T-cell (primary cell): ENCODE measurements around the gene ATP8B3. TPM values are rescaled to one million over a fixed set of nuclear protein-coding genes. Genes with fewer than 3 reads are reported as not detected.
A peak's percentile ranks its signal among the peaks of the same experiment; 100 is the strongest.
"Not testable (repeated sequence)": the region's sequence is repeated elsewhere in the genome, so short reads cannot be mapped to it uniquely, and the experiment has no call there.

Source experiments
- ATAC-seq, 4 experiments: fragments of 200-7000 bp in 3 of 4; fragments of 150-1000 bp in 1 of 4; cut with Tn5 transposase; replicated peaks in 1 of 4; 1 replicate in 3 of 4; 2 replicates in 1 of 4; pipeline ENCODE4 v1.10.0; 2021; ENCODE audit warnings: moderate library complexity in 3 of 4, mild to moderate bottlenecking in 2 of 4, moderate number of reproducible peaks in 1 of 4
- CTCF ChIA-PET, 2 donors: fragments of 300-600 bp; sonication (Branson Sonifier 250); formaldehyde crosslinking; loops; one replicate each; lab custom pipeline; 2022; ENCODE audit warnings: antibody characterized with exemption in 2 of 2; lab: Charles Lee
- POLR2A ChIA-PET, 2 donors: fragments of 300-600 bp; sonication (Branson Sonifier 250); formaldehyde crosslinking; loops; one replicate each; lab custom pipeline; 2022; ENCODE audit warnings: antibody characterized with exemption in 2 of 2; lab: Charles Lee
- DNase-seq, 35 experiments: peaks; one replicate each; pipeline versions ENCODE4 v3.0.0 to v3.0.0-alpha.2; 2013 to 2023
- H3K27ac ChIP-seq: one replicate; pipeline ENCODE4 v1.5.1; 2013; ENCODE audit warnings: low read length
- H3K27me3 ChIP-seq, 2 experiments: replicated peaks in 1 of 2; 1 replicate in 1 of 2; 2 replicates in 1 of 2; pipeline versions ENCODE4 v1.6.1 to v1.7.0; 2013; ENCODE audit warnings: low read length in 1 of 2, mixed read lengths in 1 of 2; ENCODE audit not compliant: control insufficient read depth in 2 of 2, insufficient read depth in 2 of 2; ENCODE audit errors: extremely low read depth in 1 of 2
- H3K36me3 ChIP-seq, 2 donors: 1 replicate in 1 of 2; 2 replicates in 1 of 2; pipeline versions ENCODE4 v1.6.1 to v1.7.0; 2013; ENCODE audit warnings: low read length in 1 of 2; ENCODE audit not compliant: control insufficient read depth in 2 of 2, insufficient read depth in 1 of 2; ENCODE audit errors: extremely low read depth in 1 of 2
- H3K4me1 ChIP-seq, 2 experiments: 1 replicate in 1 of 2; 2 replicates in 1 of 2; pipeline versions ENCODE4 v1.6.1 to v1.7.0; 2013; ENCODE audit warnings: low read length in 2 of 2, mixed read lengths in 1 of 2; ENCODE audit not compliant: insufficient read depth in 2 of 2, control insufficient read depth in 1 of 2; ENCODE audit errors: extremely low read depth in 1 of 2
- H3K4me3 ChIP-seq, 2 donors: 1 replicate in 1 of 2; 2 replicates in 1 of 2; pipeline versions ENCODE4 v1.5.1 to v1.7.0; 2013; ENCODE audit warnings: mild to moderate bottlenecking in 2 of 2, low read length in 1 of 2, moderate library complexity in 1 of 2; ENCODE audit not compliant: control insufficient read depth in 1 of 2; ENCODE audit errors: extremely low read depth in 1 of 2
- H3K9me3 ChIP-seq: 2 replicates; pipeline ENCODE4 v1.7.0; 2013
- H3K27ac Mint-ChIP-seq, 2 donors: one replicate each; pipeline ENCODE4 v1.8.0; 2020 to 2021; ENCODE audit warnings: mild to moderate bottlenecking in 2 of 2, mixed read lengths in 2 of 2
- H3K27me3 Mint-ChIP-seq, 2 donors: one replicate each; pipeline ENCODE4 v1.8.0; 2021 to 2022; ENCODE audit warnings: mixed read lengths in 2 of 2
- H3K36me3 Mint-ChIP-seq: one replicate; pipeline ENCODE4 v1.8.0; 2021; ENCODE audit warnings: mixed read lengths
- H3K4me1 Mint-ChIP-seq, 3 donors: one replicate each; pipeline ENCODE4 v1.8.0; 2020 to 2022; ENCODE audit warnings: mixed read lengths in 3 of 3, mild to moderate bottlenecking in 1 of 3
- H3K4me3 Mint-ChIP-seq, 3 donors: one replicate each; pipeline ENCODE4 v1.8.0; 2020 to 2022; ENCODE audit warnings: mild to moderate bottlenecking in 3 of 3, mixed read lengths in 3 of 3, moderate library complexity in 3 of 3
- H3K9me3 Mint-ChIP-seq, 3 donors: one replicate each; pipeline ENCODE4 v1.8.0; 2020 to 2022; ENCODE audit warnings: mixed read lengths in 3 of 3
- WGBS: methylation state at CpG from one replicate; pipeline ENCODE4 v1.1.5; 2013; ENCODE audit warnings: missing lambda C conversion rate; ENCODE audit not compliant: insufficient coverage; 5-methylcytosine and 5-hydroxymethylcytosine counted together
- total RNA-seq, 35 experiments: library from RNA in 6 of 35; stranded (reverse) in 6 of 35; fragments of 120-200 nt in 1 of 35; gene quantifications; one replicate each; pipeline versions ENCODE4 v1.2.1 to v1.2.4 and lab custom pipeline; 2013 to 2026

ATP8B3 gene
- total RNA-seq, 5 donors from 2014 or later (not counting 1 experiment from before 2014, with no cell fraction given), result 3.5 to 5.7 (median 4.0) TPM

DNA sequence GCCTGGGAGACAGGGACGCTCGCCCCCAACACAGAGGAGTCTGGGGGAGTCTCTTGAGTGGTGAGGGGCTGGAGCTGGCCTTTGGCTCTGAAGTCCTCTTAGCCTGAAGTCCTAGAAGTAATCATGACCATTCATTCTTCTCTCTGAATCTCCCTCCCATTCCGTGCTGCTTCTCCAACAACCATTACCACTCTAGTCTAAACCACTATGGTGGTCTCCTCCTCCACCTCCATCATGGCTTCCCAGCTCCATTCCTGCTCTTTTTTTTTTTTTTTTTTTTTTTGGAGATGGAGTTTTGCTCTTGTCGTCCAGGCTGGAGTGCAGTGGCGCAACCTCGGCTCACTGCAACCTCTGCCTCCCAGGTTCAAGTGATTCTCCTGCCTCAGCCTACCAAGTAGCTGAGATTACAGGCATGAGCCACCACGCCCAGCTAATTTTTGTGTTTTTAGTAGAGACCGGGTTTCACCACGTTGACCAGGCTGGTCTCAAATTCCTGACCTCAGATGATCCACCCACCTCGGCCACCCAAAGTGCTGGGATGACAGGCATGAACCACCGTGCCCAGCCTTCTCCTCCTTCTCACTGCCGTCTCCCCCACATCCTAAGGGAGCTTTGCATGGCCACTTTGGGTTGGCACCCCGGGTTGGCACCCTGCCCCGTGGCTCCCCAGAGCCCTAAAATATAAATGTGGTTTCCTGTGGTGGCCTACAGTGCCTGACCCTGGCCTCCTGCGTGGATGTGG lies 51.1 kb downstream of the ATP8B3 start:
- POLR2A ChIA-PET, H3K9me3 Mint-ChIP-seq, H3K27ac Mint-ChIP-seq, DNase-seq, H3K4me3 Mint-ChIP-seq, H3K36me3 Mint-ChIP-seq, H3K27ac ChIP-seq, H3K9me3 ChIP-seq, ATAC-seq, H3K36me3 ChIP-seq, H3K4me1 Mint-ChIP-seq, H3K4me3 ChIP-seq: not testable (repeated sequence)
- WGBS, result 12% methylated on average over 6 of the region's 15 CpGs
- CTCF ChIA-PET, result interaction anchor here in 1 of 2 donors (0.5 kb wide), 1 partner anchor 32 kb away, joined by 4 read pairs; no protein-coding TSS in a partner anchor
- H3K27me3 Mint-ChIP-seq, result peaks cover 41 to 78% of the 10 kb centered on the region in 2 donors
- peaks cover 0 to 13% of the 10 kb centered on the region in 2 experiments for H3K4me1 ChIP-seq
- H3K27me3 ChIP-seq, result peaks cover 3 to 100% of the 10 kb centered on the region in 2 experiments

DNA sequence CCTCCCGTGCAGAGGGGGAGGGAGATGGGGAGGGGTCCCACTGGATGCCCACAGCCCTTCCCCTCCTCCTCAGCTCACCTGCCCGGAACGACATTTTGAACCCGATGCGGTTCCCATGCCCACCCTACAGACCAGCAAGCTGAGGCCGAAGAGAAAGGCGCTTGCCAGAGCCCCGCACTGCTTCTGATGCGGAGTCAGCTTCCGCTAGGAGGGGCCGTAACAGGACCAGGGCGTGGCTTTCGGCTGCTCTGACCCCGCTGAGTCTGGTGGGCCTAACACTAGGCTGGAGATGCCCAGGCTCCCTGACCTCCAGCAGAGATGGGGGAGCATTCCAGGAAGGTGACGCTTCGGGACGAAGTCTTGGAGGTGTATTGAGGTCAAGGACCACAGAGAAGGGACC lies 52.1 kb downstream of the ATP8B3 start:
- Histone ChIP-seq H3K27me3 (peaks cover 0 to 100% of the 10 kb centered on the region in 2 experiments), H3K4me3 (no peak overlapping the region), H3K27ac (no peak overlapping the region), H3K9me3 (no peaks in the 10 kb centered on the region), H3K4me1 (peaks cover 0 to 14% of the 10 kb centered on the region in 2 experiments), H3K36me3 (no peaks in the 10 kb centered on the region)
- Mint-ChIP-seq H3K4me3 (no peak overlapping the region), H3K27me3 (peaks cover 43 to 74% of the 10 kb centered on the region in 2 donors), H3K9me3 (no peaks in the 10 kb centered on the region), H3K27ac (no peak overlapping the region), H3K36me3 (no peaks in the 10 kb centered on the region), H3K4me1 (peaks cover 4 to 11% (median 6%) of the 10 kb centered on the region in 3 donors)
- DNase-seq (no peak), ATAC-seq (no peak)
- CTCF ChIA-PET, result no interaction called here
- 10% methylated on average over 14 of the region's 17 CpGs for WGBS
- POLR2A ChIA-PET, result no interaction called here

DNA sequence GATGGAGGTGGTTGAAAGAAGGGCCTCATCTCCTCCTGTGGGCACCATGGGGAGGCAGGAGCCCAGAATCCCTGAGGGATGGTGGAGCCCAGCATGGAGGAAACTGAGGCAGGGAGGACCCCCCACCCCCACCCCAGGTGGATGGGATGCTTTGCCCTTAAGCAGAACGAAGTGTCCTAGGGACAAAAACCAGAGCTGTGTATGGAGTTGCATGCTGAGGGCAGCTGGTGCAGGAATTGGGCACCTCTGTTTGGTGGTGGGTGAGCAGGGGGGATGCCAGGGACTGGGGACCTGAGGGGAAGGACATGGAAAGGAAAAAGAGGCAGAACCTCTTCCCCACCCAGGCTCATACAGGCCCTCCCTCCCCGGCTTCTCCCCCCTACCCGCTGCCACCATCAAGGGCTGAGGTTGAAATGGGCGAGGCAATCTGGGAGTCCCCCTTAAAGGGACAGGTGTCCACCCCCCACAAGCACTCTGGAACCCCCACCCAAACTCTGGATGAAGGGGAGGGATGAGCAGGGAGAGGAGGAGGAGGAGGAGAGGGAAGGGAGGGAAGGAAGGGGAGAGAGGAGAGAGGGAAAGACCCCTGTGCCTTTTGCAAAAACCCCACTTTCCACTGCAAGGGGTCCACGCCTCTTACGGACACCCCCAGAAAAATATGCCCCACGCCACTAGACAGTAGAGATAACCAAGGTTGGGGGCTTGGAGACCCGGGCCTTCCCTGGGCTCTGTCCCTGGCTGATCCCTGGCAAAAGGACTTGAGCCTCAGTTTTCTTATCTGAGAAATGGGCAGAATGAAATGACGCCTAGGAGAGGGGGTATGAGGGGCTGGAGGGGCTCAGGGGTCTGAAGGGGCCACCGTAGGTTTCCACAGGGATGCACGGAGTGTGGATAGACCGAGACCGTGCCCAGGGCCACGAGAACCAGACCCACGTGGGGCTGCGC lies 52.8 kb downstream of the ATP8B3 start:
- Mint-ChIP-seq H3K27ac (no peak overlapping the region), H3K27me3 (peaks cover 39 to 71% of the 10 kb centered on the region in 2 donors), H3K4me1 (peaks cover 4 to 14% (median 6%) of the 10 kb centered on the region in 3 donors), H3K4me3 (no peak overlapping the region), H3K36me3 (no peaks in the 10 kb centered on the region), H3K9me3 (no peaks in the 10 kb centered on the region)
- H3K27ac ChIP-seq, result no peak overlapping the region
- H3K9me3 ChIP-seq, result no peaks in the 10 kb centered on the region
- ChIA-PET POLR2A (no interaction called here), CTCF (no interaction called here)
- no peak for ATAC-seq
- H3K27me3 ChIP-seq, result peaks cover 0 to 97% of the 10 kb centered on the region in 2 experiments
- 23% methylated on average over 8 of the region's 16 CpGs for WGBS
- H3K4me1 ChIP-seq, result peaks cover 0 to 16% of the 10 kb centered on the region in 2 experiments
- H3K4me3 ChIP-seq, result no peak overlapping the region
- H3K36me3 ChIP-seq, result no peaks in the 10 kb centered on the region
- DNase-seq, result no peak

DNA sequence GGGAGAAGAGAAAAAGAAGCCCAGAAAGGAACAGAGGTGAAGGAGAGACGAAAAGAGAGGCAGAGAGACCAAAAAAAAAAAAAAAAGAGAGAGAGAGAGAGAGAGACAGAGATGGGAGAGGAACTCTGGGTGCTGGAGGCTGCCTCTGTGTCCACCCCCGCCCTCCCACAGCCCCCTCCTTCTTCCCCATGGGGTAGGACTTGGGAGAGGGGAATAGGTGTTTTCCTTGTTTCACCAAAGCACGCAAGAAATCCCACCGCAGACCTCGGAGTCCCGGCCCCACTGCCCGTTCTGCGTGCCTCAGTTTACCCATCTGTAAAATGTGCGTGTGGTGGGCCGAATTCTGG lies 53.9 kb downstream of the ATP8B3 start:
- no CpG with 5 or more reads among the region's 10 CpGs for WGBS
- Mint-ChIP-seq H3K27me3 (peaks cover 31 to 61% of the 10 kb centered on the region in 2 donors), H3K9me3 (no peaks in the 10 kb centered on the region), H3K27ac (no peak overlapping the region), H3K36me3 (no peaks in the 10 kb centered on the region), H3K4me1 (peaks cover 4 to 12% (median 6%) of the 10 kb centered on the region in 3 donors), H3K4me3 (no peak overlapping the region)
- DNase-seq, result no peak
- Histone ChIP-seq H3K27me3 (peaks cover 0 to 87% of the 10 kb centered on the region in 2 experiments), H3K4me1 (peaks cover 0 to 16% of the 10 kb centered on the region in 2 experiments), H3K4me3 (no peak overlapping the region), H3K9me3 (no peaks in the 10 kb centered on the region), H3K36me3 (no peaks in the 10 kb centered on the region), H3K27ac (no peak overlapping the region)
- POLR2A ChIA-PET, result no interaction called here
- CTCF ChIA-PET, result no interaction called here
- ATAC-seq, result no peak

DNA sequence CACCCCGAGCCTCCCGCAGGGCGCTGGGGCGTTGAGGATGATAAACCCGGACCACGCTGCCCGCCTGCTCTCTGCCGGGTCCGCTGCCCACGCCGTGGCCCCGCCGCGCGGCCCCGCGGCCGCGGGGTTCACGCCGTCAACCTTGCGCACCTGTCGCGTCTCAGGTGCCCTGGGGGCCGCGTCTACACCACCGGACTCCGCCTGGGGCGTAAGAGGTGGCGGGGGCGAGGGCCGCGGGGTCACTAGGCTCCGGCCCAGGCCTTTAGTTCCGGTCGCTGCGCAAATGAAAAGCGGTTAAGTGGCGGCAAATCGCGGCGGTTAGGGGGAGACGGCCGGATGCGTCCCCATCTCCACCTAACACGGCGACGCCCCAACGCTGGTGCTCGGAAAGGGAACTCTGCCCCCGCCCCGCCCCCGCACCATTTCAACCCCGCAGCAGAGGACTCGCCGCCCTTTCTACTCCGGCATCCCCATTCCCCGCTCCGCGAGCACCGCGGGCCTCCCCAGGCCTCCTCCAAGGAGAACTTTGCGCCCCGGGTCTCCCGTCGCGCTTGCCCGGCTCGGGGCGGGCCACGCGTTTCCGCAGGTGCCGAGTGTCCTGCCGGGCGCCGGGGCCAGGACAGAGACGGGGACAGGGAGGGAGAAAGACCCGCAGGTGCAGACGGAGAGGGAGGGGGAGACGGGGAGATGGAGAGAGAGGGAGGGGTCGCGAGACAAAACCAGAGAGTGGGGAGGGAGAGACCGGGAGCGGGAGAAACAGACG lies 54.4 kb downstream of the ATP8B3 start:
- peaks cover 0 to 86% of the 10 kb centered on the region in 2 experiments for H3K27me3 ChIP-seq
- DNase-seq, result no peak
- Mint-ChIP-seq H3K27me3 (peaks cover 32 to 61% of the 10 kb centered on the region in 2 donors), H3K36me3 (no peaks in the 10 kb centered on the region), H3K4me3 (peak overlapping the region in 1 of 3 donors; percentile 30), H3K9me3 (no peaks in the 10 kb centered on the region), H3K4me1 (peaks cover 4 to 12% (median 6%) of the 10 kb centered on the region in 3 donors), H3K27ac (no peak overlapping the region)
- H3K9me3 ChIP-seq, result no peaks in the 10 kb centered on the region
- ATAC-seq, result no peak
- peaks cover 0 to 16% of the 10 kb centered on the region in 2 experiments for H3K4me1 ChIP-seq
- POLR2A ChIA-PET, result no interaction called here
- no peak overlapping the region for H3K27ac ChIP-seq
- CTCF ChIA-PET, result no interaction called here
- no peak overlapping the region for H3K4me3 ChIP-seq
- no peaks in the 10 kb centered on the region for H3K36me3 ChIP-seq
- 2% methylated on average over 71 of the region's 86 CpGs for WGBS
